Keratinocyte (primary cell): ENCODE measurements around the gene IL17REL. TPM values are rescaled to one million over a fixed set of nuclear protein-coding genes. Genes with fewer than 3 reads are reported as not detected.

Source experiments
- DNase-seq: peaks from one replicate; pipeline ENCODE4 v3.0.0-alpha.2; 2011; ENCODE audit warnings: low read depth, missing footprints, low spot score
- FAIRE-seq: peaks from 2 replicates; lab custom pipeline; 2011; peaks lifted over from hg19 to GRCh38; lab: Jason Lieb, UNC
- H2AFZ ChIP-seq: 2 replicates; pipeline ENCODE4 v1.6.0; 2012; ENCODE audit warnings: low read length, control low read depth, inconsistent platforms; ENCODE audit not compliant: control insufficient read depth
- H3K27ac ChIP-seq: 2 replicates; pipeline ENCODE4 v1.5.1; 2011; ENCODE audit warnings: low read length; ENCODE audit not compliant: control insufficient read depth, insufficient read depth
- H3K27me3 ChIP-seq: 3 replicates; pipeline ENCODE4 v1.6.0; 2011; ENCODE audit warnings: low read length; ENCODE audit not compliant: control insufficient read depth, insufficient read depth; ENCODE audit errors: extremely low read depth
- H3K36me3 ChIP-seq, 2 experiments: 2 replicates in 1 of 2; 3 replicates in 1 of 2; pipeline ENCODE4 v1.5.1; 2011; ENCODE audit warnings: low read length in 2 of 2, mild to moderate bottlenecking in 1 of 2; ENCODE audit not compliant: control insufficient read depth in 2 of 2, insufficient read depth in 2 of 2; ENCODE audit errors: extremely low read depth in 1 of 2
- H3K4me1 ChIP-seq: 3 replicates; pipeline ENCODE4 v1.5.1; 2011; ENCODE audit warnings: low read length; ENCODE audit not compliant: control insufficient read depth, insufficient read depth; ENCODE audit errors: extremely low read depth
- H3K4me2 ChIP-seq: 3 replicates; pipeline ENCODE4 v1.6.0; 2011; ENCODE audit warnings: low read depth, low read length; ENCODE audit not compliant: control insufficient read depth, insufficient read depth; ENCODE audit errors: extremely low read depth
- H3K4me3 ChIP-seq, 3 experiments: fragments of 200-600 bp in 1 of 3; sonication (generic) in 1 of 3; 2 replicates in 2 of 3; 3 replicates in 1 of 3; pipeline ENCODE4 v1.5.1; 2011 to 2016; ENCODE audit warnings: low read length in 3 of 3, mild to moderate bottlenecking in 3 of 3, control low read depth in 2 of 3, inconsistent platforms in 1 of 3, low read depth in 1 of 3, mixed read lengths in 1 of 3, mixed run types in 1 of 3, moderate library complexity in 1 of 3; ENCODE audit not compliant: control insufficient read depth in 2 of 3, insufficient read depth in 2 of 3; ENCODE audit errors: extremely low read depth in 1 of 3
- H3K79me2 ChIP-seq: 2 replicates; pipeline ENCODE4 v1.6.0; 2012; ENCODE audit warnings: low read length; ENCODE audit not compliant: control insufficient read depth, insufficient read depth
- H3K9ac ChIP-seq: 3 replicates; pipeline ENCODE4 v1.6.0; 2011; ENCODE audit warnings: low read length; ENCODE audit not compliant: control insufficient read depth, insufficient read depth; ENCODE audit errors: extremely low read depth
- H3K9me1 ChIP-seq: 3 replicates; pipeline ENCODE4 v1.6.0; 2011; ENCODE audit warnings: low read length; ENCODE audit not compliant: control insufficient read depth, insufficient read depth; ENCODE audit errors: extremely low read depth
- H3K9me3 ChIP-seq: 2 replicates; pipeline ENCODE4 v1.5.1; 2012; ENCODE audit warnings: low read depth, low read length; ENCODE audit not compliant: control insufficient read depth
- H4K20me1 ChIP-seq: 3 replicates; pipeline ENCODE4 v1.6.0; 2011; ENCODE audit warnings: low read length; ENCODE audit not compliant: control insufficient read depth, insufficient read depth; ENCODE audit errors: extremely low read depth
- EZH2 ChIP-seq: IDR thresholded peaks from one replicate; pipeline ENCODE4 v1.6.1; 2012; ENCODE audit warnings: inconsistent platforms, mild to moderate bottlenecking, low read length, moderate library complexity
- dilution Hi-C: fragments of 300-500 bp; cut with MboI; formaldehyde crosslinking; loops from one replicate; pipeline ENCODE4 v1.7.0; 2020; ENCODE audit warnings: low sequenced_read_pairs; ENCODE audit not compliant: extremely low pct_ligation_motif_present
- polyA plus RNA-seq, 5 experiments: library from polyadenylated mRNA; depleted of rRNA in 3 of 5; stranded (reverse) in 3 of 5; stranded (forward) in 1 of 5; unstranded in 1 of 5; fragments of >200 nt; gene quantifications; 1 replicate in 1 of 5; 2 replicates in 3 of 5; 3 replicates in 1 of 5; pipeline versions ENCODE4 v1.2.1 to v1.2.3, GENCODE V29; 2011 to 2012; ENCODE audit warnings: missing spikeins in 2 of 5, low read depth in 1 of 5, low replicate concordance in 1 of 5
- TF ChIP-seq, protein P1 (sequence below), 3 experiments: IDR thresholded peaks in 1 of 3; conservative IDR thresholded peaks in 1 of 3; optimal IDR thresholded peaks in 1 of 3; 2 replicates in 2 of 3; 3 replicates in 1 of 3; pipeline versions ENCODE3 to v1.5.1; 2011; ENCODE audit warnings: low read length in 3 of 3, mild to moderate bottlenecking in 3 of 3, moderate library complexity in 2 of 3, control low read depth in 1 of 3, inconsistent platforms in 1 of 3; ENCODE audit not compliant: insufficient read depth in 2 of 3; ENCODE audit errors: extremely low read depth in 1 of 3

IL17REL gene
- polyA plus RNA-seq, 1 donor (not counting 4 experiments of a cell fraction or from before 2014, with no cell fraction given): not detected

GRCh38 chr22:49956914-49957825 is 55.4 kb downstream of the IL17REL start:
- Histone ChIP-seq H3K4me3 (no peak overlapping the region), H3K9me3 (no peaks in the 10 kb centered on the region), H3K79me2 (peaks cover 9% of the 10 kb centered on the region), H3K27ac (no peak overlapping the region), H3K36me3 (no peaks in the 10 kb centered on the region), H3K4me2 (no peak overlapping the region), H4K20me1 (no peaks in the 10 kb centered on the region), H3K9ac (no peak overlapping the region), H2AFZ (no peak overlapping the region), H3K4me1 (peaks cover 16% of the 10 kb centered on the region), H3K27me3 (no peaks in the 10 kb centered on the region), H3K9me1 (no peaks in the 10 kb centered on the region)
- FAIRE-seq: no peak
- no peak for DNase-seq
- TF ChIP-seq, protein P1, sequence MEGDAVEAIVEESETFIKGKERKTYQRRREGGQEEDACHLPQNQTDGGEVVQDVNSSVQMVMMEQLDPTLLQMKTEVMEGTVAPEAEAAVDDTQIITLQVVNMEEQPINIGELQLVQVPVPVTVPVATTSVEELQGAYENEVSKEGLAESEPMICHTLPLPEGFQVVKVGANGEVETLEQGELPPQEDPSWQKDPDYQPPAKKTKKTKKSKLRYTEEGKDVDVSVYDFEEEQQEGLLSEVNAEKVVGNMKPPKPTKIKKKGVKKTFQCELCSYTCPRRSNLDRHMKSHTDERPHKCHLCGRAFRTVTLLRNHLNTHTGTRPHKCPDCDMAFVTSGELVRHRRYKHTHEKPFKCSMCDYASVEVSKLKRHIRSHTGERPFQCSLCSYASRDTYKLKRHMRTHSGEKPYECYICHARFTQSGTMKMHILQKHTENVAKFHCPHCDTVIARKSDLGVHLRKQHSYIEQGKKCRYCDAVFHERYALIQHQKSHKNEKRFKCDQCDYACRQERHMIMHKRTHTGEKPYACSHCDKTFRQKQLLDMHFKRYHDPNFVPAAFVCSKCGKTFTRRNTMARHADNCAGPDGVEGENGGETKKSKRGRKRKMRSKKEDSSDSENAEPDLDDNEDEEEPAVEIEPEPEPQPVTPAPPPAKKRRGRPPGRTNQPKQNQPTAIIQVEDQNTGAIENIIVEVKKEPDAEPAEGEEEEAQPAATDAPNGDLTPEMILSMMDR (optimal IDR thresholded peaks at IDR 0.05 in 1 of 3, IDR thresholded peaks at IDR 0.05 in 1 of 3, conservative IDR thresholded peaks at IDR 0.05 in 1 of 3; ENCODE audit: extremely low read depth in 1 of 3, insufficient read depth in 2 of 3, low read length in 3 of 3): no peak
- TF ChIP-seq EZH2: no peak
- dilution Hi-C loops: no loop called here

- H3K4me1 ChIP-seq: peaks cover 24% of the 10 kb centered on the region
- H3K4me2 ChIP-seq: no peak overlapping the region
- DNase-seq (no peak), FAIRE-seq (no peak)
- no peaks in the 10 kb centered on the region for H3K27me3 ChIP-seq
- no peak overlapping the region for H2AFZ ChIP-seq
- TF ChIP-seq EZH2: no peak
- TF ChIP-seq, protein P1 (optimal IDR thresholded peaks at IDR 0.05 in 1 of 3, IDR thresholded peaks at IDR 0.05 in 1 of 3, conservative IDR thresholded peaks at IDR 0.05 in 1 of 3; ENCODE audit: extremely low read depth in 1 of 3, insufficient read depth in 2 of 3, low read length in 3 of 3): no peak
- dilution Hi-C loops: no loop called here
- H4K20me1 ChIP-seq: no peaks in the 10 kb centered on the region
- no peaks in the 10 kb centered on the region for H3K36me3 ChIP-seq
- no peaks in the 10 kb centered on the region for H3K9me1 ChIP-seq
- H3K9ac ChIP-seq: no peak overlapping the region
- no peak overlapping the region for H3K27ac ChIP-seq
- H3K4me3 ChIP-seq: no peak overlapping the region
- no peaks in the 10 kb centered on the region for H3K9me3 ChIP-seq
- H3K79me2 ChIP-seq: peaks cover 3% of the 10 kb centered on the region
These were observed 56.2 kb downstream of the IL17REL start for GRCh38 chr22:49956418-49956770.
